Keratinocyte (primary cell): ENCODE data around the gene RBMS3.

Source experiments
- CTCF ChIP-seq, 3 experiments: IDR thresholded peaks in 1 of 3; conservative IDR thresholded peaks in 1 of 3; optimal IDR thresholded peaks in 1 of 3; 2 replicates in 2 of 3; 3 replicates in 1 of 3; pipeline versions ENCODE3 to v1.5.1; 2011; ENCODE audit warnings: low read length in 3 of 3, mild to moderate bottlenecking in 3 of 3, moderate library complexity in 2 of 3, control low read depth in 1 of 3, inconsistent platforms in 1 of 3; ENCODE audit not compliant: insufficient read depth in 2 of 3; ENCODE audit errors: extremely low read depth in 1 of 3
- EZH2 ChIP-seq: IDR thresholded peaks from one replicate; pipeline ENCODE4 v1.6.1; 2012; ENCODE audit warnings: inconsistent platforms, mild to moderate bottlenecking, low read length, moderate library complexity

- TF ChIP-seq CTCF (optimal IDR thresholded peaks at IDR 0.05 in 1 of 3, IDR thresholded peaks at IDR 0.05 in 1 of 3, conservative IDR thresholded peaks at IDR 0.05 in 1 of 3; ENCODE audit: extremely low read depth in 1 of 3, insufficient read depth in 2 of 3, low read length in 3 of 3) (no peak), EZH2 (no peak)
Observed at GRCh38 chr3:29438580-29438979, 157.7 kb downstream of the RBMS3 start.
